SK-N-SH (cell line): ENCODE data around the gene LOC128125822.
A peak's percentile ranks its signal among the peaks of the same experiment; 100 is the strongest.

Experiments used
- CTCF ChIA-PET: fragments of 300-600, 350-600 bp; formaldehyde crosslinking; extraction: SDS; loops from one replicate; lab custom pipeline; 2021; lab: Yijun Ruan, JAX
- POLR2A ChIA-PET: fragments of 350-600 bp; sonication (Branson Sonifier 250); formaldehyde crosslinking; extraction: SDS; loops from one replicate; lab custom pipeline; 2020; ENCODE audit warnings: antibody characterized with exemption, inconsistent platforms; lab: Yijun Ruan, JAX
- DNase-seq: peaks from one replicate; pipeline ENCODE4 v3.0.0; 2012
- H2AFZ ChIP-seq: fragments of 200-600 bp; sonication (generic); 2 replicates; pipeline ENCODE4 v1.8.1; 2016; ENCODE audit warnings: antibody characterized with exemption, mild to moderate bottlenecking, low read depth
- H3F3A ChIP-seq: fragments of 200-600 bp; sonication (generic); replicated peaks from 2 replicates; pipeline ENCODE3; 2016; ENCODE audit warnings: antibody characterized with exemption, mild to moderate bottlenecking; ENCODE audit not compliant: insufficient read depth
- H3K27ac ChIP-seq, 2 experiments: fragments of 200-500 bp in 1 of 2; fragments of 200-600 bp in 1 of 2; sonication (Bioruptor generic) in 1 of 2; sonication (generic), shearing (Covaris generic) in 1 of 2; 2 replicates each; pipeline versions ENCODE4 v1.5.1 to v1.6.1; 2014 to 2016; ENCODE audit warnings: low read depth in 2 of 2, inconsistent platforms in 1 of 2, low read length in 1 of 2, mild to moderate bottlenecking in 1 of 2, mixed read lengths in 1 of 2
- H3K27me3 ChIP-seq: fragments of 200-600 bp; sonication (generic), shearing (Covaris generic); 2 replicates; pipeline ENCODE4 v1.6.1; 2016; ENCODE audit warnings: mixed run types; ENCODE audit not compliant: insufficient read depth
- H3K36me3 ChIP-seq, 2 experiments: fragments of 200-500 bp in 1 of 2; fragments of 200-600 bp in 1 of 2; sonication (Bioruptor generic) in 1 of 2; sonication (generic) in 1 of 2; replicated peaks in 1 of 2; 2 replicates each; pipeline versions ENCODE3 to v1.5.1; 2014 to 2016; ENCODE audit warnings: low read length in 1 of 2, mild to moderate bottlenecking in 1 of 2; ENCODE audit not compliant: insufficient read depth in 2 of 2, control insufficient read depth in 1 of 2
- H3K4me1 ChIP-seq, 2 experiments: fragments of 200-500 bp in 1 of 2; fragments of 200-600 bp in 1 of 2; sonication (Bioruptor generic) in 1 of 2; sonication (generic), shearing (Covaris generic) in 1 of 2; 2 replicates each; pipeline versions ENCODE4 v1.5.1 to v1.6.1; 2014 to 2016; ENCODE audit warnings: low read depth in 1 of 2, low read length in 1 of 2, mixed run types in 1 of 2; ENCODE audit not compliant: insufficient read depth in 2 of 2, control insufficient read depth in 1 of 2
- H3K4me2 ChIP-seq: fragments of 200-600 bp; sonication (generic), shearing (Covaris generic); 2 replicates; pipeline ENCODE4 v1.6.1; 2017; ENCODE audit warnings: mixed run types
- H3K4me3 ChIP-seq, 2 experiments: fragments of 200-500 bp in 1 of 2; fragments of 200-600 bp in 1 of 2; sonication (Bioruptor generic) in 1 of 2; sonication (generic), shearing (Covaris generic) in 1 of 2; 2 replicates each; pipeline versions ENCODE4 v1.5.1 to v1.8.1; 2014 to 2016; ENCODE audit warnings: low read depth in 2 of 2, inconsistent platforms in 1 of 2, low read length in 1 of 2, mild to moderate bottlenecking in 1 of 2, mixed read lengths in 1 of 2, moderate library complexity in 1 of 2
- H3K79me2 ChIP-seq: fragments of 200-600 bp; sonication (generic); 2 replicates; pipeline ENCODE4 v1.8.1; 2017; ENCODE audit warnings: mild to moderate bottlenecking; ENCODE audit not compliant: insufficient read depth
- H3K9ac ChIP-seq: fragments of 200-600 bp; sonication (generic); 2 replicates; pipeline ENCODE4 v1.6.1; 2017; ENCODE audit warnings: mixed run types
- H3K9me2 ChIP-seq: fragments of 200-600 bp; sonication (generic); 2 replicates; pipeline ENCODE4 v1.6.1; 2017; ENCODE audit warnings: mixed run types
- H3K9me3 ChIP-seq: fragments of 200-600 bp; sonication (generic); 2 replicates; pipeline ENCODE4 v1.6.1; 2017; ENCODE audit warnings: mixed run types, mild to moderate bottlenecking, moderate library complexity
- H4K20me1 ChIP-seq: fragments of 200-600 bp; sonication (generic); 2 replicates; pipeline ENCODE4 v1.6.1; 2017; ENCODE audit warnings: mild to moderate bottlenecking, mixed run types; ENCODE audit not compliant: insufficient read depth
- CHD2 ChIP-seq: fragments of 150-350 bp; IDR thresholded peaks from 2 replicates; pipeline ENCODE4 v1.6.1; 2018; ENCODE audit warnings: low read length; ENCODE audit not compliant: partially characterized antibody
- EP300 ChIP-seq, 2 experiments: IDR thresholded peaks; 2 replicates each; pipeline versions ENCODE4 v1.4.0 to v1.6.1; 2012; ENCODE audit warnings: borderline replicate concordance in 1 of 2, low read depth in 1 of 2, low read length in 1 of 2
- EZH2phosphoT487 ChIP-seq: fragments of 200-600 bp; sonication (generic); IDR thresholded peaks from 2 replicates; pipeline ENCODE4 v1.6.1; 2017; ENCODE audit warnings: low read depth, mixed run types, mild to moderate bottlenecking, antibody characterized with exemption, moderate library complexity, borderline replicate concordance
- IRF3 ChIP-seq: fragments of 150-350 bp; IDR thresholded peaks from 2 replicates; pipeline ENCODE4 v1.6.1; 2016; ENCODE audit warnings: mild to moderate bottlenecking, low read depth, low read length
- MXI1 ChIP-seq: IDR thresholded peaks from 2 replicates; pipeline ENCODE4 v1.6.1; 2012; ENCODE audit warnings: mild to moderate bottlenecking, low read depth, low read length, improper control_type of control experiment
- RAD21 ChIP-seq: IDR thresholded peaks from 2 replicates; pipeline ENCODE4 v1.6.1; 2012; ENCODE audit warnings: mild to moderate bottlenecking, low read length
- REST ChIP-seq: IDR thresholded peaks from 2 replicates; pipeline ENCODE4 v1.6.1; 2012; ENCODE audit warnings: mild to moderate bottlenecking, low read depth, low read length, moderate library complexity
- RXRA ChIP-seq: IDR thresholded peaks from 2 replicates; pipeline ENCODE4 v1.4.0; 2012; ENCODE audit warnings: low read depth, mild to moderate bottlenecking, borderline replicate concordance
- SIN3A ChIP-seq: IDR thresholded peaks from 2 replicates; pipeline ENCODE4 v1.6.1; 2012; ENCODE audit warnings: low read depth, mild to moderate bottlenecking, low read length, moderate library complexity, borderline replicate concordance
- SMC3 ChIP-seq: IDR thresholded peaks from 2 replicates; pipeline ENCODE4 v1.6.1; 2012; ENCODE audit warnings: low read depth, low read length, improper control_type of control experiment
- WGBS: methylation state at CpG from one replicate; pipeline ENCODE4 v1.1.6; 2017; ENCODE audit warnings: low lambda C conversion rate; 5-methylcytosine and 5-hydroxymethylcytosine counted together
- TF ChIP-seq, protein P1 (sequence below): IDR thresholded peaks from 2 replicates; pipeline ENCODE4 v1.4.0; 2012; ENCODE audit warnings: low read depth, borderline replicate concordance

Gene LOC128125822

GRCh38 chr6:63571361-63572043, 778 bp upstream of the LOC128125822 start:
- Histone ChIP-seq H2AFZ (peak overlapping the region; percentile 90), H3K27me3 (no peaks in the 10 kb centered on the region), H3K27ac (peak overlapping the region; percentile 76 to 87), H4K20me1 (peaks cover 20% of the 10 kb centered on the region), H3K9ac (peak overlapping the region; percentile 76), H3K4me3 (peak overlapping the region; percentile 72 to 95), H3K9me3 (no peaks in the 10 kb centered on the region), H3F3A (peaks cover 5% of the 10 kb centered on the region), H3K4me2 (peak overlapping the region; percentile 38), H3K36me3 (peaks cover 3 to 6% of the 10 kb centered on the region in 2 experiments), H3K4me1 (peaks cover 0 to 5% of the 10 kb centered on the region in 2 experiments; a peak in 3 of 4 replicates), H3K9me2 (no peaks in the 10 kb centered on the region), H3K79me2 (peaks cover 42% of the 10 kb centered on the region)
- CTCF ChIA-PET, result no interaction called here
- WGBS, result 55% methylated on average over 20 of the region's 20 CpGs
- DNase-seq, result no peak
- no peak for TF ChIP-seq SMC3
- TF ChIP-seq RAD21, result no peak
- TF ChIP-seq RXRA, result no peak
- no peak for TF ChIP-seq MXI1
- no peak for TF ChIP-seq REST
- POLR2A ChIA-PET, result no interaction called here

DNA sequence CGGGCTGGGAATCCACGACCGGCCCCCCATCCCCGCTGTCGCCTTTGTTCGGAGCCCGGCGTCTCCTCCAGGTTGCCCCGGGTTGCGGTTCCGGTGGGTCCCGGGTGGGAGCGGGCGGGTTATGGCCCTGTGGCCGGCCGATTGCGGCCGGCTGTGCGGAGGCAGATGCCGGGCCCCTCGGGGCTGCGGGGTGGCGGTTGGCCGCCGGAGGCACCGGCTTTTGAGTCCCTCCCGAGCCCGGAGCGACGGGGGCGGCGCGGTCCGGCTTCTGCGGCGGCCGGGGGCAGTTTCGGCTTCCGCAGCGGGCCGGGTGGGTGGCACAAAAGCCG, 431 bp downstream of the LOC128125822 start:
- Histone ChIP-seq H3K9ac (peak overlapping the region; percentile 97), H3K4me2 (peak overlapping the region; percentile 80), H4K20me1 (peaks cover 31% of the 10 kb centered on the region), H3K4me1 (peaks cover 0 to 5% of the 10 kb centered on the region in 2 experiments; a peak in 3 of 4 replicates), H2AFZ (no peak overlapping the region), H3K9me3 (no peaks in the 10 kb centered on the region), H3F3A (peaks cover 5% of the 10 kb centered on the region), H3K79me2 (peaks cover 54% of the 10 kb centered on the region), H3K4me3 (peak overlapping the region; percentile 72 to 95), H3K27ac (peak overlapping the region; percentile 89 to 98), H3K9me2 (no peaks in the 10 kb centered on the region), H3K36me3 (peaks cover 14 to 18% of the 10 kb centered on the region in 2 experiments), H3K27me3 (no peaks in the 10 kb centered on the region)
- TF ChIP-seq IRF3 (no peak), EZH2phosphoT487 (no peak), SIN3A (no peak), EP300 (IDR thresholded peaks at IDR 0.05; ENCODE audit: borderline replicate concordance in 1 of 2, low read depth in 1 of 2, low read length in 1 of 2) (no peak), CHD2 (no peak), REST (no peak)
- TF ChIP-seq, protein P1, sequence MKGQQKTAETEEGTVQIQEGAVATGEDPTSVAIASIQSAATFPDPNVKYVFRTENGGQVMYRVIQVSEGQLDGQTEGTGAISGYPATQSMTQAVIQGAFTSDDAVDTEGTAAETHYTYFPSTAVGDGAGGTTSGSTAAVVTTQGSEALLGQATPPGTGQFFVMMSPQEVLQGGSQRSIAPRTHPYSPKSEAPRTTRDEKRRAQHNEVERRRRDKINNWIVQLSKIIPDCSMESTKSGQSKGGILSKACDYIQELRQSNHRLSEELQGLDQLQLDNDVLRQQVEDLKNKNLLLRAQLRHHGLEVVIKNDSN, result no peak
- CTCF ChIA-PET, result interaction anchor here (0.6 to 1.6 kb wide), 2 partner anchors 17 to 46 kb away, joined by 3 read pairs; no protein-coding TSS in a partner anchor
- DNase-seq, result peak; percentile 57
- POLR2A ChIA-PET, result interaction anchor here (1.2 kb wide), 1 partner anchor 245 kb away, joined by 3 read pairs; no protein-coding TSS in a partner anchor
- 0% methylated on average over 4 of the region's 42 CpGs for WGBS
